ENCODE measurements around the gene SH3PXD2B. TPM values are rescaled to one million over a fixed set of nuclear protein-coding genes. Genes with fewer than 3 reads are reported as not detected.

The SH3PXD2B gene
- polyA plus RNA-seq, 3 donors = 0.19 to 0.77 (median 0.31) TPM

- intact Hi-C loops (cut with micrococcal nuclease) = loop anchor here (5.0 to 10.0 kb wide), 3 partner anchors 97 to 277 kb away; partner anchors contain the start of genes STK10 (in 2 of the 2) and FBXW11 (in 1 of the 2)
- peak overlapping the region; percentile 88 to 92 for H3K4me3 Mint-ChIP-seq
- Histone ChIP-seq H2AFZ (ENCODE audit: insufficient read depth, low read depth, low read length, poor library complexity, severe bottlenecking) (peak overlapping the region; percentile 89), H3K27ac (ENCODE audit: low read depth in 1 of 2, low read length in 2 of 2) (peak overlapping the region in 1 of 2 donors; percentile 24), H3K9me3 (replicated peaks in 1 of 2; ENCODE audit: control insufficient read depth in 1 of 2, insufficient read depth in 1 of 2, low read length in 2 of 2) (no peaks in the 10 kb centered on the region), H3K9ac (ENCODE audit: insufficient read depth, low read length, poor library complexity, severe bottlenecking) (peak overlapping the region; percentile 78), H3K4me1 (ENCODE audit: control insufficient read depth in 1 of 2, insufficient read depth in 2 of 2, low read length in 2 of 2) (peaks cover 15 to 33% of the 10 kb centered on the region in 2 donors), H3K4me2 (replicated peaks; ENCODE audit: extremely low read depth, low read length, poor library complexity, severe bottlenecking) (peak overlapping the region; percentile 98), H4K20me1 (ENCODE audit: insufficient read depth, low read length) (peaks cover 25% of the 10 kb centered on the region), H3K79me2 (ENCODE audit: insufficient read depth, low read length) (peaks cover 40% of the 10 kb centered on the region), H3K27me3 (ENCODE audit: control insufficient read depth in 2 of 2, insufficient read depth in 2 of 2, low read length in 2 of 2) (peaks cover 2 to 12% of the 10 kb centered on the region in 2 donors), H3K4me3 (replicated peaks in 1 of 3; ENCODE audit: low read depth in 2 of 3, low read length in 3 of 3) (peak overlapping the region; percentile 53 to 95 (median 83)), H3K36me3 (replicated peaks in 1 of 2; ENCODE audit: control insufficient read depth in 1 of 2, insufficient read depth in 2 of 2, low read length in 2 of 2) (no peaks in the 10 kb centered on the region)
- peaks cover 0 to 2% of the 10 kb centered on the region in 2 donors for H3K36me3 Mint-ChIP-seq
- H3K4me1 Mint-ChIP-seq = peaks cover 21% of the 10 kb centered on the region
- H3K27me3 Mint-ChIP-seq (ENCODE audit: low read depth in 3 of 3) = peaks cover 9 to 20% (median 14%) of the 10 kb centered on the region in 3 donors
- DNase-seq = peak; percentile 42 to 73 (median 66)
- TF ChIP-seq CTCF (IDR thresholded peaks at IDR 0.05) = no peak
- H3K9me3 Mint-ChIP-seq = peaks cover 0 to 2% (median 0%) of the 10 kb centered on the region in 7 donors
- WGBS (ENCODE audit: insufficient coverage) = under 1% methylated on average over 54 of the region's 79 CpGs
- peak overlapping the region; percentile 57 to 93 (median 73) for H3K27ac Mint-ChIP-seq
These were observed 170.3 kb downstream of the SH3PXD2B start for GRCh38 chr5:172283862-172284610.

- Histone ChIP-seq H3K9me3 (replicated peaks in 1 of 2; ENCODE audit: control insufficient read depth in 1 of 2, insufficient read depth in 1 of 2, low read length in 2 of 2) (no peaks in the 10 kb centered on the region), H3K4me3 (replicated peaks in 1 of 3; ENCODE audit: low read depth in 2 of 3, low read length in 3 of 3) (peak within 1 kb of the TSS; percentile 56 to 95 (median 83)), H4K20me1 (ENCODE audit: insufficient read depth, low read length) (peaks cover 25% of the 10 kb centered on the region), H2AFZ (ENCODE audit: insufficient read depth, low read depth, low read length, poor library complexity, severe bottlenecking) (peak within 1 kb of the TSS; percentile 90), H3K9ac (ENCODE audit: insufficient read depth, low read length, poor library complexity, severe bottlenecking) (peak within 1 kb of the TSS; percentile 78), H3K36me3 (replicated peaks in 1 of 2; ENCODE audit: control insufficient read depth in 1 of 2, insufficient read depth in 2 of 2, low read length in 2 of 2) (no peaks in the 10 kb centered on the region), H3K4me2 (replicated peaks; ENCODE audit: extremely low read depth, low read length, poor library complexity, severe bottlenecking) (peak within 1 kb of the TSS; percentile 98), H3K79me2 (ENCODE audit: insufficient read depth, low read length) (peaks cover 47% of the 10 kb centered on the region), H3K27ac (ENCODE audit: low read depth in 1 of 2, low read length in 2 of 2) (peak within 1 kb of the TSS in 1 of 2 donors; percentile 68), H3K27me3 (ENCODE audit: control insufficient read depth in 2 of 2, insufficient read depth in 2 of 2, low read length in 2 of 2) (peaks cover 2 to 12% of the 10 kb centered on the region in 2 donors), H3K4me1 (ENCODE audit: control insufficient read depth in 1 of 2, insufficient read depth in 2 of 2, low read length in 2 of 2) (peaks cover 15 to 33% of the 10 kb centered on the region in 2 donors)
- intact Hi-C loops (cut with micrococcal nuclease) = loop anchor here (5.0 to 10.0 kb wide), 3 partner anchors 96 to 276 kb away; partner anchors contain the start of genes STK10 (in 2 of the 2) and FBXW11 (in 1 of the 2)
- Mint-ChIP-seq H3K4me3 (peak within 1 kb of the TSS; percentile 92 to 95), H3K27ac (peak within 1 kb of the TSS; percentile 65 to 93 (median 79)), H3K9me3 (peaks cover 0 to 2% (median 0%) of the 10 kb centered on the region in 7 donors), H3K36me3 (peaks cover 2% of the 10 kb centered on the region in 2 donors), H3K27me3 (ENCODE audit: low read depth in 3 of 3) (peaks cover 8 to 20% (median 14%) of the 10 kb centered on the region in 3 donors), H3K4me1 (peaks cover 21% of the 10 kb centered on the region)
- DNase-seq = peak; percentile 54 to 64 (median 59)
- under 1% methylated on average over 76 of the region's 87 CpGs for WGBS (ENCODE audit: insufficient coverage)
- TF ChIP-seq CTCF (IDR thresholded peaks at IDR 0.05) = peak; percentile 74
These were observed 171.1 kb downstream of the SH3PXD2B start, which contains the start of gene UBTD2 for GRCh38 chr5:172283020-172283861. TSS of gene UBTD2 (minus strand) at chr5:172283764. CDS start at chr5:172283665, 99 bp downstream.

Data from CD14-positive monocyte (primary cell).